HG02852 (cell line): ENCODE results near the gene PRM1.

Source experiments
- ATAC-seq: cut with Tn5 transposase; IDR thresholded peaks from one replicate; pipeline ENCODE4 v1.9.1; 2021; ENCODE audit warnings: mild to moderate bottlenecking, moderate library complexity; ENCODE audit not compliant: unreplicated experiment

PRM1 gene, protein sequence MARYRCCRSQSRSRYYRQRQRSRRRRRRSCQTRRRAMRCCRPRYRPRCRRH

DNA sequence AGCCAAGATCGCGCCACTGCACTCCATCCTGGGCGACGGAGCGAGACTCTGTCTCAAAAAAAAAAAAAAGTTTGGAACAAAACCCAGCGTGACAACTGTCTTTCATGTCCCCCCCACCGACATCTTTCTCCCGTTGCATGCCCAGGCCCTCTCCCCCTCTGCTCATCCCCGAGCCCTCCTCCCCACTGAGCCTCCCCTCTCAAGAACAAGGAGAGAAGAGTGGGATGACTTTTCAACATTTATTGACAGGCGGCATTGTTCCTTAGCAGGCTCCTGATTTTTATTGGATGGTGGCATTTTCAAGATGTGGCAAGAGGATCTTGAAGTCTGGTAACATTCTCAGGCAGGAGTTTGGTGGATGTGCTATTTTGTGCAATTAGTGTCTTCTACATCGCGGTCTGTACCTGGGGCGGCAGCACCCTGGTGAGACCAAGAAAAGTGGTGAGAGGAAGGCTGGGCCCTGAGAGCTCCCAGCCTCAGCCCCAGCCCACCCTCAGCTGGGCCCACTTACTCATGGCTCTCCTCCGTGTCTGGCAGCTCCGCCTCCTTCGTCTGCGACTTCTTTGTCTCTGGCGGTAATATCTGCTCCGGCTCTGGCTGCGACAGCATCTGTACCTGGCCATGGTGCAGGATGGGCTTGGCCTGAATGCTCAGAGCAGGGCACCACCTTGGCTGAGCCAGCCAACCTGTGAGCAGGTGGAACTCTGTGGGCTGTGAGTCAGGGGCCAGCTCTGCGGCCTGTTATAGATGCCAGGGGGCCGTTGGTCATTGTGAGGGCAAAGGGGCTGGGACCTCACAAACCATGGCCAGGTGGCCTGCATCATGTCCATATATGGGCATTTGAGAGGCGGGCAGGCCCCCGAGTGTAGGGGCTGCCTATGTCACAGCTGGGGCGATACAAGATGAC is at the start of gene PRM1:
Gene PRM1 (minus strand): TSS at position 715 of the 907 bp plus-strand sequence. CDS start 92 bp downstream, at position 623.
- no peak for ATAC-seq

DNA sequence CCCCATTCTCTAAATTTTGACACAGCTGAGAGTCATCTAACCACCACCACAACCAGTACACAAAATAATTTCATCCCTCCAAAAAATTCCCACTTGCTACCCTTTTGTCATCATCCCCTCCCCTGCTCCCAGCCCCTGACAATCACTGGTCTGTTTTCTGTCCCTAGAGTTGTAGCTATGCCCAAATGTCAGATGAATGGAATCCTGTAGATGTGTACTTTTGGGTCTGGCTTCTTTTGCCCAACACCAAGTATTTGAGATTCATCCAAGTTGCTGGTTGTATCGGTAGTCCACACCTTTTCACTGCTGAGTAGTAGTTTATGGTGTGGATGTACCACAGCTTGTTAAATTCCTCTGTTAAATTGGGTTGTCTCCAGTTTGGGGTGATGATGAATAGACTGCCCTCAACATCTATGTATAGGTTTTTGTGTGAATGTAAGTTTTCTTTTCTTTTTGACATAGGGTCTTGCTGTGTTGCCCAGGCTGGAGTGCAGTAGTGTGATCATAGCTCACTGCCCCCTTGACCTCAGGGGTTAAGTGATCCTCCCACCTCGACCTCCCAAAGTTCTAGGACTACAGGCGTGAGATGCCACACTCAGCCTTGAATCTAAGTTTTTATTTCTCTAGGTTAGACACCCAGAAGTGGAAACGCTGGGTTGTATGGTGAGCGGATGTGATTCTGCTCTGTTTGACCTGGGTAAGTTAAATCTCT is 49.6 kb upstream of the PRM1 start:
- ATAC-seq: no peak

DNA sequence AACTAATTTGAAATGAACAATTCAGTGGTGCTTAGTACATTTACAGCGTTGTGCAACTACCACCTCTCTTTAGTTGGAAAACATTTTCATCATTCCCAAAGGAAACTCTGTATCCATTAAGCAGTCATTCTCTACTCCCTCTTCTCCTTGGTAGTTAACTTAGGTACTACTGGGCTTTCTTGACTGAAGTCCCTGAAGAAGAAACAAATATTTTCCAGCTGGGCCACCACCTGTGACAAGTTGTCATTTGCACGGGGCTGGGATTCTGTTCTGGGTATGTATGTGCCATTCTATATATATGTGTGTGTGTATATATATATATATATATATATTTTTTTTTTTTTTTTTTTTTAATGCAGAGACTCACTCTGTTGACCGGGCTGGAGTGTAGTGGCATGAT is 48.8 kb upstream of the PRM1 start:
- ATAC-seq: no peak

DNA sequence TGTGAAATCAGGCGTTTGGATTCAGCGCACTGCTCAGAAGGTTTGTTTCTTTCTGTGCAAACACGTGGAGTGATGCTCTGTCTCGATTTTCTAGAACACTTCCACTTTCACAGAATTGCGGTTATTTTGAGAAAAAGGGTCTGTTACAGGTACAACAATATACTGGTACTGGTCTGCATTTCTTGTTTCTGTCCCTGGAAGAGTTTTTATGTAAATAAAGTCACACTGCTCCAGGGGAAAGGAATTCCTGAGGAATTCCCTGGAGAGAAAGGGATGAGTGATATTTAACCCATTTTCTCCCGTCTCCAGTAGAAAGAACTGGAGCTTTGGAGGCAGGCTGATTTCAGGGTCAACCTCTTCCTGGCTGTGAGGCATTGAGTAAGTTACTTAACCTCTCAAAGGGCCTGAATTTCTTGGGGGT is 48.0 kb upstream of the PRM1 start:
- ATAC-seq: peak; percentile 26

DNA sequence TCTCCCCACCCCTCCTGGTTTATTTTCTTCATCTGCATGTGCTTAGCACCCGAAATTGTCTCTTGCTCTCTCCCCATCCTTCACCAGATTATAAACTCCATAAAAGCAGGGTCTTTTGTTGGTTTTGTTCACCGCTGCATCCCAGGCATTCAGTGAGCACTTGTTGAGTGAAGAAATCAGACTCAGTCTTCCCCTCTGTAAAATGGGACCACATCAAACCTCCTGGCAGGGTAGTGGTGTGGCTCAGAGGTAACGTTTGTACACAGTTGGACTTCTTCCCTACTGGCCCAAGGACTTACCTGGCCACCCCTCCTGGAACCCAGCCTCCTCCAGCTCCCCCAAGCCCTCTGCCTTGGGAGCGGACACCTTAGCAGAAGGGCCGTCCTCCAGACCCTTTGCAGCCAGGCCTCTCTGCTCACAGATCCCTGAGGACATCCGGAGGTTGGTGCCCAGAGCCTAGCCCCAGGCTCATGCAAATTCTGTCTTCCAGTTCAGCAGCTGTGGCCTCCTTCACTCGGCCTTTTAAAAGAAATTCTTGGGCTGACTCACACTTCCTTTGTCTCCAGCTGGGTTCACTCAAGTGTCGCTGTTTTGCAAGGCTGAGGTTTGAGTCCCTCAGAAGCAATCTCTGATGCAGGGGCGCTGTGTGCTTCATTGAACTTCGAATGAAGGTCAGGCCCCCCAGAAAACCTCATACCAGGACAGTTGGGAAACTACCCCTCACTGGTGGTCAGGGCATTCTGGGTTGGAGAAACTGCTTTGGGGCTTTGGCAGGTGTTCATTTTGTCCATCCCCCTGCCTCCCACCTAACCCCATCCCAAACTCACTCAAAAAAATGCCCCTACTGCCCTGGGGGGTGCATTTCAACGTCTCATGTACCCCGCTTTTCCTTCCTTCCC is 47.3 kb upstream of the PRM1 start:
- peak; percentile 67 for ATAC-seq

DNA sequence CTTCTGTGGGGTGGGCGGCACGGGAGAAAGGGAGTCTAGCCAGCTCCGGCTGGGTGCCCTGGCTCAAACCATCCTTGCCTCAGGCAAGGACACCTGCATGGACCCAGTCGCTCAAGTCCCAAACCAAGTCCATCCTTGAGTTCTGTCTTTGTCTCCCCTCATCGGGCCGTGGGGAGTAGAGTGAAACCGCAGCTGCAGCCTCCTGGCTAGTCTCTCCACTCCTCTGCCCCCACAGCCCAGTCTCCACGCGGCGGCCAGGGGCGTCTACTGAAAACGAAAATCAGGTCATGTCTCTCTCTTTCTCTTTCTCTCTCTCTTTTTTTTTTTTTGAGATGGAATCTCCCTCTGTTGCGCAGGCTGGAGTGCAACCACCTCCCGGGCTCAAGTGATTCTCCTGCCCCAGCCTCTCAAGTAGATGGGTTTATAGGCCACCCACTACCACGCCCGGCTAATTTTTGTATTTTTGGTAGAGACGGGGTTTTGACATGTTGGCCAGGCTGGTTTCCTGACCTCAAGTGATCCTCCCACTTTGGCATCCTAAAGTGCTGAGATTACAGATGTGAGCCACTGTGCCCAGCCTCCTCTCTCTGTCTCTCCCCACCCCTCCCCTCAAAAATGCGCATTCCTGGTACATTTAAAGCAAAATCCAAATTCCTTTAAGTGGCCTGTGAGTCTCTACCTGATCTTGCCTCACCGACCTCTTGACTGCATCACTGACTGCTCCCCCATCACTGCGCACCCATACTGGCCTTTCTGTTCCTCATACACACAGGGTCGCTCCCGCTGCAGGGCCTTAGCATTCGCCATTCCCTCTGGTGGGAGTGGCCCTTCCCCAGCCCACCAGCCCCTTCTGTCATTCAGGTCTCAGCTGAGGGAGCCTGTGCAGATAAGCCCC is 46.4 kb upstream of the PRM1 start:
- peak; percentile 36 for ATAC-seq

DNA sequence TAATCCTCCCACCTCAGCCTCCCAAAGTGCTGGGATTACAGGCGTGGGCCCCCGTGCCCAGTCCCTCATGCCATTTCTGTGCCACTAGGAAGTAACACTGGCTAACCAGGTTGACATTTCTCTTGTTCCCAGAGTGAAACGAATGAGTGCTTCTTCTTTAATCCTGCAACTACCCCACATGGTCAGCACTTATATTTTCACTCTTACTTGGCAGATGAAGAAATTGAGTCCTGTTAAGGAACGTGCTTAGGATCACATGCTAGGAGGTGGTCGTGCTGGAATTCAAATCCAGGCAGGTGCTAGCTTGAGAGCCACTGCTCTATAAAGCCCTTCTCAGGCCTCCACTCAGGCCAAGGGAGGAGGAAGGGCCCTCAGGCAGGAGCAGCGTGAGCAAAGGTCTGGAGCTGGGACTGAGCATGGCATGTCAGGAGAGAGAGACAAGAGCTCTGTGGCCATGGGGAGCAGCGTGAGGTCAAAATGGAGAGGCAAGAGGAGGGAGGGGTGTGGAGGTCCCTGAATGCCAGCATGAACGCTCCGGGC is 45.7 kb upstream of the PRM1 start:
- no peak for ATAC-seq

DNA sequence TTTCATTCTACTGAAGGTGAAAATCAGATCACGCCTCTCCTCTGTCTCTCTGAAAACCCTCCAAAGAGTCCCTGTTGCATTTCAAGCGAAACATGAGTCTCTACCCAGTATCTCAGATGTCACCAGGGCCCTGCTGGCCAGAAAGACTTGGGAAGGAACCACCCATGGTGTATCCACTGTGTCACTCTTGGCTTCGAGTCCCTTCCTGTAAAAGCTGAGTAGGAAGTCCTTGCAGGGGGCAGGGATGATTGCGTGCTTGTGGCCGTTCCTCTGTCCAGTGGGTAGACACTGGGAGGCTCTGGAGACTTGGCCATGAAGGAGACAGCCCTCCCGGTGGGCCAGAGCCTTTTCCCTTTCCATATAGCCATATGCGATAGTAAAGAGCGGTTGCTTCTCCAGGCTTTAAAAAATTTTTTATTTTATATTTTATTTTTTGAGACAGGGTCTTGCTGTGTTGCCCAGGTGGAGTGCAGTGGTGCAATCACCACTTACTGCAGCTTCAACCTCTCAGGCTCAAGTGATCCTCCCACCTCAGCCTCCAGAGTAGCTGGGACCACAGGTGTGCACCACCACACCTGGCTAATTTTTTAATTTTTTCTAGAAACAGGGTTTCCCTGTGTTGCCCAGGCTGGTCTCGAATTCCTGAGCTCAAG is 45.1 kb upstream of the PRM1 start:
- ATAC-seq: no peak

DNA sequence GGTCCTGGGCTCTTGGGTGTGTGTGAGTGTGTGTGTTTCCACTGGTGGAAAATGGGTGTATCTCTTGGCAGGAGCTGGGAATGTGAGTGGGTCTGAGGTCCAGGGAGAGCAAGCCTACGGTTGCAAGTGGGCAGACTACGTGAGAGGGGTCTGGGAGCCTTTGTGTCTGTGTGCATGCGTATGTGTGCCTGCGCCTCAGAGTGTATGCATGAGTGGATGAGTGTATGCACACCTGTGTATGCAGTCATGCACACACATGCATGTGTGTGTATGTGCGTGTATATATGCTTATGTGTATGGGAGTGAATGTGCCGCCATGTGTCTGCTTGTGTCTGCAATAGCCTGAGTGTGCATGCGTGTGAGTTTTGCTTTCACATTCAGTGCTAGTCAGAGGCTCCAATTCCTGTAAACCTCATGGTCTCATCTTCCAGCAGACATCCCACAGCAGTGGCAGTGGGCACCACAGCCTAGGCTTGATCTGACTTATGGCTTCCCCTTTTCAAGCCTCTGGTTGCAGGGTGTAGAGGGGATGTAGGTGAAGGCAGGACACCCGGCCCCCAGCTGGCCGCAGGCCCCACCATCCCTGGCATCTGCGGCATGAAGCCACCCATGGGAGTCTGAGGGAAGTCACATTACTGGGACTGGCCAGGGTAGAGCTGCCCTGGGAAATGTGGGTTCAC is 44.4 kb upstream of the PRM1 start:
- no peak for ATAC-seq

DNA sequence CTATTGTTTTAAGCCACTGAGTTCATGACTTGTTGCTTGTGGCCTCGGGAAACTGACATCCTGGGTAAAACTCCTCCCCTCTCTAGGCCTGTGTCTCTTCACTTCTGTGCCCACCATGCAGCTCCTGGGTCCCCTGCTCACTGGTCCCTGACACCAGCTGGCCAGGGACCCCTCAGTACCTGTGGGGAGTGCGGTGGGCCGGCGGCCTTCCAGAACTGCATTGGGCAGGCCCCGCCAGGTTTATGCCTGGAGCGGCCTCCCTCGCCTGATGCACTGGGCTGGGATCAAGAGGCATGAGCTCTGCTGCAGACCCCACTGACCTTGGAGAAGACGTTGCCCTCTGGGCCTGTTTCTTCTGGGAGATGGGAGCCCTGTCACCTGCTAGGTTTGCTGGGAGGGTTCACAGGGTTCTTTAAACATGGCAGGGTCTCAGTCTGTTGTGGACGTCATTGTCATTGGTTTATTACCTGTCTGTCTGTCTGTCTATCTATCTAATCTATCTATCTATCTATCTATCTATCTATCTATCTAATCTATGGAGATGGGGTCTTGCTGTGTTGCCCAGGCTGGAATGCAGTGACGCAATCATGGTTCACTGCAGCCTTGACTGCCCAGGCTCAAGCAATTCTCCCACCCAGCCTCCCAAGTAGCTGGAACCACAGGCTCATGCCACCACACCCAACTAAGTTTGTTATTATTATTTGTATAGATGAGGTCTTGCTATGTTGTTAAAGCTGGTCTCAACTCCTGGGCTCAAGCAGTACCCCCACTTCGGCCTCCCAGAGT is 42.6 kb upstream of the PRM1 start:
- no peak for ATAC-seq

DNA sequence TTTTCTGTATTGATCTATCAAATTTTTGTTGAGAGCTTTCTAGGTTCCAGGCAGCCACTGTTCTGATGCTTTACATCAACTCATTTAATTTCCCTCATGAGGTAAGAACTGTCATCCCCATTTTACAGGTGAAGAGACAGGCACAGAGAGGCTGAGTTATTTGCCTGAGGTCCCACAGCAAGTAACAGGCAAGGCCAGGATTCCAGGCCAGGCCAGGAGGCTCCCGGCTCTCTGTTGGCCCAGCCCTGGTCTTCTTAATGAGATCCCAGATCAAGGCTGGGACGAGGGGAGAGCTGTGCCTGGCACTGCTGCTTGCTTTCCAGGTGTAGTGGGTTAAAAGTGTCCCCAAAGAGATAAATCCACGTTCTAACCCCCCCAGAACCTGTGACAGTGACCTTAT is 41.7 kb upstream of the PRM1 start:
- ATAC-seq: no peak

DNA sequence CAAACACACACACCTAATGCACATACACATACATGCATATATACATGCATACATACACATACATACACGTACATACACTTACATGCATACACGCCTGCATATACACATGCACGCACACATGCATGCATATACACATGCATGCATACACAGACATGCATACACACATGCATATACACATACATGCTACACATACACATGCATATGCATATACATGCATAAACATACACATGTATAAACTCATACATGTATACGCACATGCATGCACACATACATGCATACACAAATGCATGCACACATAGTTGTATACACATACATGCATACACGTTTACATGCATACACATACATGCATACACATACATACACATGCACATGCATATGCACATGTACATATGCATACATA is 40.5 kb upstream of the PRM1 start:
- ATAC-seq: no peak

DNA sequence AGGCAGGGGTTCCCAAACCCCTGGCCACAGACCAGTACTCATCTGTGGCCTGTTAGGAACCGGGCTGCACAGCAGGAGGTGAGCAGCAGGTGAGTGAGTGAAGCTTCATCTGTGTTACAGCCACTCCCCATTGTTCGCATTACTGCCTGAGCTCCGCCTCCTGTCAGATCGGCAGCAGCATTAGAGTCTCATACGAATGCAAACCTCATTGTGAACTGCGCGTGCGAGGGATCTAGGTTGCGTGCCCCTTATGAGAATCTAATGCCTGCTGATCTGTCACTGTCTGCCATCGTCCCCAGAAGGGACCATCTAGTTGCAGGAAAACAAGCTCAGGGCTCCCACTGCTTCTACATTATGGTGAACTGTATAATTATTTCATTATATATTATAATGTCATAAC is 39.0 kb upstream of the PRM1 start:
- ATAC-seq: no peak

DNA sequence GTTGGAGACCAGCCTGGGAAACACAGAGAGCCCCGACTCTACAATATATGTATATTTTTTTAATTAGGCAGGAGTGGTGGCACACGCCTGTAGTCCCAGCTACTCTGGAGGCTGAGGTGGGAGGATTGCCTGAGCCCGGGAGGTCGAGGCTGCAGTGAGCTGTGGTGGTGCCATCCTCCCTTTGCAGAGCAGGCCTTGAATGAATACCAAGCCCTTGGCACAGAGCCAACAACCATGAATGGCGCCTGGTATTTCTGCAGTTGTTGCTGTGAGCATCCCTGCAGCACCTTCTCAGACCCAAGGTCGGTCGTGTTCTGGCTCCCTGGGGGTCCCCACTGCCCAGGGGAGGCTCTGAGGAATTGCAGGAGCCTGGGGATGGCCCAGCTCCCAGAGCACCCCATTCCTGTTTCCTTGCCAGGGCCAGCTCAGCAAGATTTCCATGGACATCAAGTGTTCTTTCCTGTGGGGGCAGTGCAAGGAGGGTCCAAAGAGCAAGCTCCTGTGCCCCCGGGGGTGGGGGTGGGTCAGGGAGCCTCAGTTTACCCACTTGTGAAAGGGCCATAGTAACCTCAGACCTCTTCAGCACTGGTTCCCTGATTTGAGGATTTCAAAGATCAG is 38.5 kb upstream of the PRM1 start:
- ATAC-seq: no peak

DNA sequence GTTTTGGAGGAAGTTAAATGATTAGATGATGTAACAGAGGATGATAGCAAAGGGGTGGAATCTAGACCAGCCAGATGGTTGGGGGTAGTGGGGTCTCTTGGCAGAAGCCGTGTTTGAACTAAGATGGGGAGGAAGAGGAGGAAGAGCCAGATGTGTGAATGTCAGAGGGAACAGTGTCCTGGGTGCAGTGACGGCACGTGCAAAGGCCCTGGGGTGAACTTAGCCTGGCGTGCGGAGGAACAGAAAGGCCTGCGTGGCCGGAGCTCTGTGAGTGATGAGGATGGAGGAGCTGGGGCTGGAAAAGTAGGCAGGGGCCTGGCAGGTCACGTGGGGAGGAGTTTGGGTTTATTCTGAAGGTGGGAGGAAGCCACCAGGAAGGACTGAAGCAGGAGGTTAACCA is 37.7 kb upstream of the PRM1 start:
- ATAC-seq: no peak

DNA sequence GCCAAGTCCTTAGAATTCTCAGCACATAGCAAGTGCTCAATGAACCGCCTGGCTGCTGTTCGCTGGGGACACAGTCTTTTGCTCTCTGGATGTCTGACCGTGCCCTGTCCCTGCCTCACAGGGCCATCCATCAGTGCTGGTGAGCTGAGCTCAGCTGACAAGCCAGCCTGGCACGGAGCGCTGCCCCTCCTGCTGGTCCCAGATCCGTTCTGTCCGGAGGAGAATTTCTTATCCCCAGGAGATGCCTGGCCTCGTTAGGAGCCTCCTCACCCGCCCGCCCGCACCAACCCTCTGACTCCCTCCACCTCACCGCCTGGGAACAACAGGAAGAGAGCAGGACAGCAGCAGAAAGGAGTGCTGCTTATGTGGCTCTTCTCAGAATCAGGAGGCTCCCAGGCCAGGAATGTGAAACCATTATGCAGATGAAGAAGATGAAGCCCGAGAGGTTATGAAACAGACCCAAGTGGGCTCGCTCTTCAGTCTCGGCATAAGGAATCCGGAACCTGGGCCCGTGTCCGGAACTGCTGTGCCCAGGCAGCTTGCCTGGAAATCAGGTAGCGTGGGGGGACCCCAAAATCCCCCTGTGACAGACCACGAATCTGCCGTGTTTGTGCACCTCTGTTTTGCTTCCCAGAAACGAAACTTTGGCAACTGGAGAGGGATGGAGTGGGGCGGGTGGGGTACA is 35.3 kb upstream of the PRM1 start:
- ATAC-seq: no peak

DNA sequence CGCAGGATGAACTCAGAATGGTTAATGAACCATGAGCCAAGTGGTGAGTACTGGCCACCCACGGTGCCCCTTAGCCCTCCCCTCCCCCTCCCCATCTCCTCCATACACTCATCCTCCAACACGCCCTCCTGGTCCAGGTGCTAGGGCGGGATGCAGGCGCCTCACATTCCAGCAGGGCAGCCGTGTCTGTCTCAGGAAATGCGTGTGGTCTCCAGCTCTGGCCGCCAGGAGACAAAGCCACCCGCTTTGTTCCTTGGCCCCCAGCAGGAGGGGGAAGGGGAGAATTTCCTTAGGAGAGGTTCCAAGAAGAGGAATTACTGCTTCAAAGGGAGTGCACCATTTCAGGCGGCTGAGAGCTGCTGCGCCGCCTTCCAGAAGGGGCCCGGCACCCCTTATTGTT is 34.4 kb upstream of the PRM1 start:
- ATAC-seq: no peak
